H1 (cell line): ENCODE measurements around the gene SMC3. TPM values are rescaled to one million over a fixed set of nuclear protein-coding genes. Genes with fewer than 3 reads are reported as not detected.
"Not testable (repeated sequence)": the region's sequence is repeated elsewhere in the genome, so short reads cannot be mapped to it uniquely, and the experiment has no call there.

Source experiments
- CTCF ChIA-PET: fragments of 300-600 bp; sonication (Branson Sonifier 250); formaldehyde crosslinking; loops from one replicate; lab custom pipeline; 2021; ENCODE audit not compliant: partially characterized antibody; lab: Charles Lee
- POLR2A ChIA-PET: fragments of 300-600 bp; sonication (Branson Sonifier 250); formaldehyde crosslinking; loops from one replicate; lab custom pipeline; 2021; ENCODE audit warnings: inconsistent platforms; ENCODE audit not compliant: partially characterized antibody; lab: Charles Lee
- DNase-seq, 2 experiments: peaks; one replicate each; pipeline versions ENCODE4 v3.0.0 to v3.0.0-alpha.2; 2010 to 2022; ENCODE audit warnings: low spot score in 2 of 2, low read depth in 1 of 2, mixed read lengths in 1 of 2
- FAIRE-seq: peaks from 2 replicates; lab custom pipeline; 2011; peaks lifted over from hg19 to GRCh38; lab: Jason Lieb, UNC
- H2AFZ ChIP-seq: 2 replicates; pipeline ENCODE4 v1.8.1; 2012; ENCODE audit warnings: low read length, inconsistent platforms
- H2AK5ac ChIP-seq: 2 replicates; pipeline ENCODE4 v1.6.1; 2013; ENCODE audit warnings: low read depth, low read length
- H2BK120ac ChIP-seq: replicated peaks from 2 replicates; pipeline ENCODE3; 2013; ENCODE audit warnings: low read depth, low read length, inconsistent platforms
- H2BK12ac ChIP-seq: 2 replicates; pipeline ENCODE4 v1.6.1; 2013; ENCODE audit warnings: low read depth, low read length
- H2BK15ac ChIP-seq: 2 replicates; pipeline ENCODE4 v1.6.1; 2013; ENCODE audit warnings: low read length
- H2BK20ac ChIP-seq: 2 replicates; pipeline ENCODE4 v1.6.1; 2013; ENCODE audit warnings: low read length
- H2BK5ac ChIP-seq: 2 replicates; pipeline ENCODE4 v1.6.1; 2013; ENCODE audit warnings: low read depth, low read length
- H3K14ac ChIP-seq: 2 replicates; pipeline ENCODE4 v1.6.1; 2013; ENCODE audit warnings: inconsistent platforms; ENCODE audit not compliant: insufficient read length
- H3K18ac ChIP-seq: 2 replicates; pipeline ENCODE4 v1.6.1; 2013; ENCODE audit warnings: low read length; ENCODE audit errors: extremely low read depth
- H3K23ac ChIP-seq: 2 replicates; pipeline ENCODE4 v1.6.1; 2013; ENCODE audit warnings: inconsistent platforms; ENCODE audit not compliant: insufficient read length
- H3K23me2 ChIP-seq: 2 replicates; pipeline ENCODE4 v1.6.1; 2013; ENCODE audit warnings: low read depth, low read length
- H3K27ac ChIP-seq: 2 replicates; pipeline ENCODE4 v1.6.1; 2011; ENCODE audit warnings: low read depth, low read length, inconsistent platforms
- H3K27me3 ChIP-seq, 4 experiments: replicated peaks in 1 of 4; 1 replicate in 1 of 4; 2 replicates in 3 of 4; pipeline versions ENCODE4 v1.6.1 to v1.8.1; 2011 to 2013; ENCODE audit warnings: low read length in 3 of 4, mild to moderate bottlenecking in 3 of 4, inconsistent platforms in 2 of 4, mixed read lengths in 2 of 4, moderate library complexity in 1 of 4; ENCODE audit not compliant: control insufficient read depth in 3 of 4, insufficient read depth in 3 of 4; ENCODE audit errors: extremely low read depth in 1 of 4
- H3K36me3 ChIP-seq, 4 experiments: 2 replicates each; pipeline versions ENCODE4 v1.6.1 to v1.8.1; 2011 to 2013; ENCODE audit warnings: mild to moderate bottlenecking in 4 of 4, low read length in 3 of 4, moderate library complexity in 2 of 4, control low read depth in 1 of 4, inconsistent platforms in 1 of 4; ENCODE audit not compliant: insufficient read depth in 4 of 4, control insufficient read depth in 2 of 4
- H3K4ac ChIP-seq: replicated peaks from 2 replicates; pipeline ENCODE3; 2013; ENCODE audit warnings: low read length, low read depth, mixed read lengths, inconsistent platforms; ENCODE audit not compliant: insufficient read length
- H3K4me1 ChIP-seq, 4 experiments: replicated peaks in 1 of 4; 1 replicate in 1 of 4; 2 replicates in 3 of 4; pipeline versions ENCODE4 v1.6.1 to v1.8.1; 2011 to 2013; ENCODE audit warnings: low read length in 3 of 4, inconsistent platforms in 2 of 4, mixed read lengths in 1 of 4; ENCODE audit not compliant: insufficient read depth in 4 of 4, control insufficient read depth in 3 of 4
- H3K4me2 ChIP-seq, 2 experiments: 2 replicates each; pipeline versions ENCODE4 v1.6.1 to v1.8.1; 2011 to 2013; ENCODE audit warnings: low read depth in 2 of 2, low read length in 2 of 2, control low read depth in 1 of 2, inconsistent platforms in 1 of 2, mild to moderate bottlenecking in 1 of 2; ENCODE audit not compliant: insufficient read depth in 1 of 2
- H3K4me3 ChIP-seq, 4 experiments: fragments of 200-600, 300-600 bp in 1 of 4; sonication (generic), shearing (Covaris generic), sonication (Bioruptor Twin) in 1 of 4; 2 replicates each; pipeline versions ENCODE4 v1.5.1 to v1.8.1; 2011 to 2016; ENCODE audit warnings: low read length in 4 of 4, low read depth in 3 of 4, control low read depth in 2 of 4, inconsistent platforms in 2 of 4, mild to moderate bottlenecking in 2 of 4, mixed read lengths in 1 of 4, moderate library complexity in 1 of 4; ENCODE audit not compliant: insufficient read depth in 2 of 4; ENCODE audit errors: extremely low read depth in 1 of 4
- H3K56ac ChIP-seq: replicated peaks from 2 replicates; pipeline ENCODE3; 2013; ENCODE audit warnings: low read depth, mild to moderate bottlenecking, mixed read lengths, low read length, inconsistent platforms; ENCODE audit not compliant: insufficient read length
- H3K79me1 ChIP-seq: 2 replicates; pipeline ENCODE4 v1.6.1; 2013; ENCODE audit warnings: low read depth, low read length, control low read depth
- H3K79me2 ChIP-seq, 2 experiments: 2 replicates each; pipeline versions ENCODE4 v1.6.1 to v1.8.1; 2012 to 2013; ENCODE audit warnings: low read length in 2 of 2, mild to moderate bottlenecking in 2 of 2, inconsistent platforms in 1 of 2; ENCODE audit not compliant: insufficient read depth in 2 of 2, control insufficient read depth in 1 of 2
- H3K9ac ChIP-seq, 4 experiments: replicated peaks in 1 of 4; 1 replicate in 1 of 4; 2 replicates in 3 of 4; pipeline versions ENCODE4 v1.6.1 to v1.8.1; 2011 to 2013; ENCODE audit warnings: low read depth in 3 of 4, low read length in 3 of 4, control low read depth in 2 of 4, mild to moderate bottlenecking in 2 of 4, moderate library complexity in 2 of 4, inconsistent platforms in 1 of 4; ENCODE audit errors: extremely low read depth in 1 of 4
- H3K9me3 ChIP-seq, 2 experiments: 2 replicates each; pipeline versions ENCODE4 v1.6.1 to v1.8.1; 2012 to 2013; ENCODE audit warnings: mild to moderate bottlenecking in 2 of 2, moderate library complexity in 2 of 2, control low read depth in 1 of 2, inconsistent platforms in 1 of 2, low read depth in 1 of 2, low read length in 1 of 2, mixed read lengths in 1 of 2; ENCODE audit not compliant: insufficient read depth in 2 of 2
- H4K20me1 ChIP-seq, 2 experiments: replicated peaks in 1 of 2; 2 replicates each; pipeline versions ENCODE3 to v1.8.1; 2011 to 2013; ENCODE audit warnings: inconsistent platforms in 2 of 2, low read length in 2 of 2, mild to moderate bottlenecking in 1 of 2; ENCODE audit not compliant: insufficient read depth in 2 of 2, control insufficient read depth in 1 of 2
- H4K5ac ChIP-seq: 2 replicates; pipeline ENCODE4 v1.6.1; 2013; ENCODE audit warnings: low read length, low read depth, mixed read lengths, inconsistent platforms; ENCODE audit not compliant: insufficient read length
- H4K8ac ChIP-seq: 2 replicates; pipeline ENCODE4 v1.8.0; 2013; ENCODE audit warnings: mild to moderate bottlenecking, moderate library complexity, low read length, inconsistent platforms; ENCODE audit not compliant: insufficient read depth; ENCODE audit errors: extremely low read depth
- H4K91ac ChIP-seq: replicated peaks from 2 replicates; pipeline ENCODE3; 2013; ENCODE audit warnings: low read length, mixed read lengths, inconsistent platforms; ENCODE audit not compliant: insufficient read length
- BCL11A ChIP-seq, 2 experiments: IDR thresholded peaks; one replicate each; pipeline ENCODE4 v1.6.1; 2011; ENCODE audit warnings: low read depth in 2 of 2, low read length in 2 of 2, mild to moderate bottlenecking in 2 of 2
- BRCA1 ChIP-seq: IDR thresholded peaks from 2 replicates; pipeline ENCODE4 v1.6.1; 2012; ENCODE audit warnings: low read depth, low read length, improper control_type of control experiment
- CEBPB ChIP-seq: IDR thresholded peaks from 2 replicates; pipeline ENCODE4 v1.6.1; 2012; ENCODE audit warnings: low read depth, low read length
- CREB1 ChIP-seq: IDR thresholded peaks from 2 replicates; pipeline ENCODE4 v1.6.1; 2012; ENCODE audit warnings: inconsistent platforms
- EGR1 ChIP-seq: IDR thresholded peaks from 2 replicates; pipeline ENCODE4 v1.6.1; 2011; ENCODE audit warnings: low read depth, low read length, borderline replicate concordance
- FOSL1 ChIP-seq: IDR thresholded peaks from 2 replicates; pipeline ENCODE4 v1.6.1; 2011; ENCODE audit warnings: mild to moderate bottlenecking, low read depth, low read length, moderate library complexity; ENCODE audit not compliant: insufficient read depth
- GABPA ChIP-seq: IDR thresholded peaks from 2 replicates; pipeline ENCODE4 v1.6.1; 2011; ENCODE audit warnings: mild to moderate bottlenecking, low read length, moderate library complexity, borderline replicate concordance; ENCODE audit not compliant: insufficient read depth
- HDAC2 ChIP-seq, 2 experiments: fragments of 300-600 bp in 1 of 2; sonication (generic) in 1 of 2; IDR thresholded peaks; 2 replicates each; pipeline ENCODE4 v1.6.1; 2011 to 2012; ENCODE audit warnings: low read depth in 2 of 2, low read length in 2 of 2, mild to moderate bottlenecking in 2 of 2, moderate library complexity in 2 of 2, borderline replicate concordance in 1 of 2, inconsistent platforms in 1 of 2
- JUN ChIP-seq: IDR thresholded peaks from 2 replicates; pipeline ENCODE4 v1.6.1; 2011; ENCODE audit warnings: low read depth, mild to moderate bottlenecking, improper control_type of control experiment, low read length
- JUND ChIP-seq: IDR thresholded peaks from 2 replicates; pipeline ENCODE4 v1.6.1; 2011; ENCODE audit warnings: mild to moderate bottlenecking, improper control_type of control experiment, low read length
- RBBP5 ChIP-seq: IDR thresholded peaks from 2 replicates; pipeline ENCODE4 v1.7.1; 2012; ENCODE audit warnings: low read depth, mild to moderate bottlenecking, inconsistent platforms, low read length, moderate library complexity, borderline replicate concordance
- SP4 ChIP-seq: IDR thresholded peaks from 2 replicates; pipeline ENCODE4 v1.6.1; 2012; ENCODE audit warnings: low read length, inconsistent platforms
- ZNF274 ChIP-seq: IDR thresholded peaks from 2 replicates; pipeline ENCODE4 v1.7.0; 2012; ENCODE audit warnings: low read length, borderline replicate concordance; ENCODE audit errors: extremely low read depth
- WGBS, 2 experiments: shearing (Covaris generic) in 1 of 2; methylation state at CpG; one replicate each; pipeline versions ENCODE4 v1.1.6 to v1.1.7; 2013 to 2015; ENCODE audit warnings: low lambda C conversion rate in 2 of 2, mixed read lengths in 2 of 2, inconsistent platforms in 1 of 2, low coverage in 1 of 2, missing lambda C conversion rate in 1 of 2; ENCODE audit not compliant: insufficient replicate concordance in 2 of 2, insufficient coverage in 1 of 2, insufficient read length in 1 of 2; ENCODE audit errors: extremely low coverage in 1 of 2, missing lambda C conversion rate in 1 of 2; 5-methylcytosine and 5-hydroxymethylcytosine counted together
- polyA plus RNA-seq, 7 experiments: library from polyadenylated mRNA; depleted of rRNA in 3 of 7; stranded (reverse) in 5 of 7; unstranded in 2 of 7; fragments of >200 nt in 5 of 7; fragments of 200-250 nt in 2 of 7; gene quantifications; 1 replicate in 5 of 7; 2 replicates in 1 of 7; 4 replicates in 1 of 7; pipeline versions ENCODE4 v1.2.1 to v1.2.3, GENCODE V29; 2011 to 2013; ENCODE audit warnings: missing spikeins in 2 of 7, mixed read lengths in 2 of 7
- total RNA-seq: library from RNA; stranded (reverse); fragmentation: NEBNext Ultra II Directional; extraction: Animal tissue kit (Norgen Biotek cat#: 25700); gene quantifications from 2 replicates; pipeline ENCODE4 v1.2.1, GENCODE V29; 2021

Gene SMC3
- total and polyA plus RNA-seq, 2 of the 8 experiments (the other 6 are each of a cell fraction or from before 2014, with no cell fraction given), result 12.7 to 93.4 TPM

- TF ChIP-seq JUND, result no peak
- no peak for TF ChIP-seq BRCA1
- no peak for TF ChIP-seq HDAC2 (IDR thresholded peaks at IDR 0.05; ENCODE audit: borderline replicate concordance in 1 of 2, low read depth in 2 of 2, low read length in 2 of 2)
- no peak for TF ChIP-seq FOSL1
- TF ChIP-seq ZNF274, result no peak
- TF ChIP-seq CEBPB, result peak; percentile 81
- no peak for TF ChIP-seq BCL11A (IDR thresholded peaks at IDR 0.05; ENCODE audit: low read depth in 2 of 2, low read length in 2 of 2)
- TF ChIP-seq GABPA, result no peak
- no peak for TF ChIP-seq EGR1
- no peak for TF ChIP-seq JUN
- TF ChIP-seq SP4, result no peak
- TF ChIP-seq CREB1, result 0 out of 2 replicates have a peak, but pooled peaks have one; percentile 7
- no peak for TF ChIP-seq RBBP5
These were observed 42.8 kb downstream of the SMC3 start (continued) for GRCh38 chr10:110610308-110610774.

- FAIRE-seq, H2BK15ac ChIP-seq, H3K9ac ChIP-seq, H3K27me3 ChIP-seq, DNase-seq, H3K79me2 ChIP-seq, H3K4me2 ChIP-seq, H3K79me1 ChIP-seq, H2BK5ac ChIP-seq, H3K36me3 ChIP-seq, H3K23me2 ChIP-seq, H2BK120ac ChIP-seq, H3K18ac ChIP-seq, H4K20me1 ChIP-seq, H2AK5ac ChIP-seq, H3K4me1 ChIP-seq, H2BK20ac ChIP-seq, H3K14ac ChIP-seq, H3K4ac ChIP-seq, H3K4me3 ChIP-seq, H4K8ac ChIP-seq, H2BK12ac ChIP-seq, H3K56ac ChIP-seq, H4K5ac ChIP-seq, H2AFZ ChIP-seq, H3K27ac ChIP-seq, H4K91ac ChIP-seq, H3K23ac ChIP-seq, H3K9me3 ChIP-seq: not testable (repeated sequence)
- POLR2A ChIA-PET, result interaction anchor here (0.6 to 1.9 kb wide), 3 partner anchors 33 to 305 kb away, joined by 4 read pairs; partner anchors contain the start of gene RBM20
- CTCF ChIA-PET, result interaction anchor here (0.6 to 14.3 kb wide), 36 partner anchors 9 to 335 kb away, joined by 3 to 237 read pairs (median 4); partner anchors contain the start of gene RBM20
- 81% methylated on average over 3 of the region's 3 CpGs; no CpG with 5 or more reads in 1 of the 2 experiments for WGBS, 2 experiments
These were observed 43.3 kb downstream of the SMC3 start for GRCh38 chr10:110610781-110611180.
